Measurements from ENCODE around the gene CNBP.
A peak's percentile ranks its signal among the peaks of the same experiment; 100 is the strongest.

Gene CNBP

DNA sequence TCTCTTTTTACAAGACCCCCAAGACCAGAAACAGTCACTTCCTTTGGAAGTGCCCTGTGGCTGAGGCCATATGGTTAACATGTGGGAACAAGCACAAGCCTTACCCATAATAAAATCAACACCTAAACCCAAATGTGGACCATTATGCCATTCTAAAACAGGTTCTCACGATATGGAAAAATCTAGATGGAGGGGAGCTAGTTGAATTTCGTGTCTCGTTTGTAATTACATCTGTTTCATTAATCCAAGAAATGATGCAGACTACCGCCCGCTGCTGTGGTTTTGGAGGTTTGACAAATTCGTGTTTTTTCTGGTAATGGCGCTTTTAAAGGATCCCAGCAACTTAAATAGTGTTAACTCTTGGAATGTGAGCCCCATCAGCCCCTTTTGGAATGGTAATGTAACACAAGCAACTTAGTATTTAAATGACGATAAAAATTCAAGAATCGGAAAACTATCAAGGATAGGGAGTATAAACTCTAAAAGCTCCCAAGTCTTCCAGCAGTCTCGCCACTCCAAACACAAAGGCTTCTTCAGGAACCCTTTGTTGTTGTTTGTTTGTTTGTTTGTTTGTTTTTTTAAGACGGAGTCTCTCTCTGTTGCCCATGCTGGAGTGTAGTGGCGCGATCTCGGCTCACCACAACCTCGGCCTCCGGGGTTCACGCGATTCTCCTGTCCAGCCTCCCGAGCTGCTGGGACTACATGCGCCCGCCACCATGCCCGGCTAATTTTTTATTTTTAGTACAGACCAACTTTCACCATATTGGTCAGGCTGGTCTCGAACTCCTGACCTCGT, 1.1 kb downstream of the CNBP start:
- Mint-ChIP-seq H3K9me3 (no peaks in the 10 kb centered on the region), H3K4me1 (peaks cover 44% of the 10 kb centered on the region), H3K4me3 (peak overlapping the region; percentile 95), H3K36me3 (ENCODE audit: low read depth) (peaks cover 29% of the 10 kb centered on the region), H3K27ac (peak overlapping the region; percentile 98), H3K27me3 (ENCODE audit: low read depth, poor library complexity) (no peaks in the 10 kb centered on the region)
- no peak for TF ChIP-seq CTCF (IDR thresholded peaks at IDR 0.05)
- DNase-seq = no peak

DNA sequence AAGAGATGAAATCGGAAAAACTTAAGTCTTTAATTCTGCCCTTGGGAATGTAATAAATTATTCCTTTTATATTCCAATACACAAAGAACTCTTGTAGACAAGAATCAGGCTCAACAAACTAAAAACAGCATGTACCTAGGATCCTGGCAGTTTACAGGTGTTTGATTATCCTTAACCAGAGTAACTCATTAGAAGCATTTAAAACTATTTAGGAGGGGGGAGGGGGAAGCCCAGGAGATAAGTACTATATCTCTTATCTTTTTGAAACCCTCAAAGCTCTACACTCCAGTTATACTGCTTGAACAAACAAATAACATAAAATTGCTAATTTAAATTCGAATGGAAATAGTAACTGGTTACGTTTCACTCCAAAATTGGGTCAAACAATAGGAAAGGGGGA, 1.9 kb downstream of the CNBP start:
- H3K27me3 Mint-ChIP-seq (ENCODE audit: low read depth, poor library complexity) = no peaks in the 10 kb centered on the region
- peaks cover 44% of the 10 kb centered on the region for H3K4me1 Mint-ChIP-seq
- peaks cover 34% of the 10 kb centered on the region for H3K36me3 Mint-ChIP-seq (ENCODE audit: low read depth)
- DNase-seq = no peak
- H3K27ac Mint-ChIP-seq = peak overlapping the region; percentile 53
- no peak for TF ChIP-seq CTCF (IDR thresholded peaks at IDR 0.05)
- H3K9me3 Mint-ChIP-seq = no peaks in the 10 kb centered on the region
- peak overlapping the region; percentile 95 for H3K4me3 Mint-ChIP-seq

DNA sequence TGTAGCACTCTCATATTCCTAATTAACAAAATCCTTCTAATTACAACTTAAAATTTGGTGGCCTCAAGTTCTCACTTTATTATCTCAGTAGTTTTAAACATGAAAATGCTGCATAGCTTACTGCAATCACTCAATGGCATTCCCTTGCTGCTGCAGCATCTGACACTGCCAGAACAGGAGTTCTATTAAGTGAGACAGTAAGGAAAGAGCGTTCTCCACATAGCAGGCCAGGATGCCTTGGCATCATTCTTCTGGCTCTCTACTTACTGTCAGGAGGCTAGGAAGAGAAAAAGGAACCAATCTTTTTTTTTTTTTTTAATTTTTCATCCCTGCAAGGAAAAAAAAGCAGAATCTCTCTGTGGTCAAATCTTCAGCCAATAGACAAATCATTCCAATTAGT, 3.2 kb downstream of the CNBP start:
- Mint-ChIP-seq H3K9me3 (no peaks in the 10 kb centered on the region), H3K4me3 (peak overlapping the region; percentile 95), H3K27me3 (ENCODE audit: low read depth, poor library complexity) (no peaks in the 10 kb centered on the region), H3K27ac (peak overlapping the region; percentile 95), H3K4me1 (peaks cover 41% of the 10 kb centered on the region), H3K36me3 (ENCODE audit: low read depth) (peaks cover 47% of the 10 kb centered on the region)
- no peak for DNase-seq
- no peak for TF ChIP-seq CTCF (IDR thresholded peaks at IDR 0.05)

DNA sequence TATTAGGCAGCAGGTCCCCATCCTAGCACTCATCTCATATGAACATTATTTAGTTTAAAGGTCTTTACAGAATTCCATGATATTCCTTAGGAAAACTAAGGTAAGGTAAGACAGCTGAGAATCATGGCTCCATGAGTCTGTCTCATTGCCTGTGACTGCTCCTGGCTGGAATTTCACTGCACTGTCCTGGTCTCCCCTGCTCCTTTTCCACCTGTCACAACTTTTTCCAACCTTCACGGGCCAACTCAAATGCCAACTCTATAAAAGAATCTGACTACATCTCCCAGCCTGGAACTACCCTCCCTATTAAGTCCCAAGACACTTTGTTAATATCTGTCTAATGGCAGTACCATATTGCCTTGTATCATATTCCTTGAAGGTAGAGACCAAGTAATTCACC, 7.6 kb downstream of the CNBP start:
- Mint-ChIP-seq H3K4me1 (peaks cover 15% of the 10 kb centered on the region), H3K9me3 (no peaks in the 10 kb centered on the region), H3K27ac (peak overlapping the region; percentile 26), H3K4me3 (no peak overlapping the region), H3K27me3 (ENCODE audit: low read depth, poor library complexity) (no peaks in the 10 kb centered on the region), H3K36me3 (ENCODE audit: low read depth) (peaks cover 55% of the 10 kb centered on the region)
- no peak for DNase-seq
- TF ChIP-seq CTCF (IDR thresholded peaks at IDR 0.05) = no peak

DNA sequence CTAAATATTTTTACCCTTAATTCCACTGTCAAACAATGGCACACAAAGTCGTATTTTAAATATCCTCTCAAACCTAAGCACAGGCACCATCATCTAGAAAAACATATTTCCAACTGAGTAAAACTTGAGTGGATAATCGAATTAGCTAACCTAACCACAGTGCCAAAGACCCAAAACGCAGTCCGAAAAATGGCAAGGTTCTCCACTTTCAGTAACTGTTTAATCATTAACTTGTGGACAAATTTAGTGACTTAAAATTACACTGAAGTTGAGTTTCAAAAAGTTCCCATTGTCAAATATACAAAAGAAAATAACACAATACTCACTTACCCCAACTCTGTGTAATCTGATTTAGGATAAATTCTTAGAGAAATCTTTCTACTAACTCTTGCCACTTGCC, 10.0 kb downstream of the CNBP start:
- DNase-seq = no peak
- Mint-ChIP-seq H3K27ac (no peak overlapping the region), H3K36me3 (ENCODE audit: low read depth) (peaks cover 61% of the 10 kb centered on the region), H3K9me3 (no peaks in the 10 kb centered on the region), H3K4me3 (no peak overlapping the region), H3K4me1 (no peaks in the 10 kb centered on the region), H3K27me3 (ENCODE audit: low read depth, poor library complexity) (no peaks in the 10 kb centered on the region)
- TF ChIP-seq CTCF (IDR thresholded peaks at IDR 0.05) = no peak

GRCh38 chr3:129173206-129173605, 10.5 kb downstream of the CNBP start:
- no peaks in the 10 kb centered on the region for H3K27me3 Mint-ChIP-seq (ENCODE audit: low read depth, poor library complexity)
- TF ChIP-seq CTCF (IDR thresholded peaks at IDR 0.05) = no peak
- H3K9me3 Mint-ChIP-seq = no peaks in the 10 kb centered on the region
- peaks cover 56% of the 10 kb centered on the region for H3K36me3 Mint-ChIP-seq (ENCODE audit: low read depth)
- no peaks in the 10 kb centered on the region for H3K4me1 Mint-ChIP-seq
- no peak overlapping the region for H3K4me3 Mint-ChIP-seq
- no peak overlapping the region for H3K27ac Mint-ChIP-seq
- DNase-seq = no peak
